ENCODE results near the gene CH25H. TPM values are rescaled to one million over a fixed set of nuclear protein-coding genes. Genes with fewer than 3 reads are reported as not detected.
"Not testable (repeated sequence)": the region's sequence is repeated elsewhere in the genome, so short reads cannot be mapped to it uniquely, and the experiment has no call there.

The CH25H gene
- total and polyA plus RNA-seq, 2 donors = 1.1 to 3.8 TPM

DNA sequence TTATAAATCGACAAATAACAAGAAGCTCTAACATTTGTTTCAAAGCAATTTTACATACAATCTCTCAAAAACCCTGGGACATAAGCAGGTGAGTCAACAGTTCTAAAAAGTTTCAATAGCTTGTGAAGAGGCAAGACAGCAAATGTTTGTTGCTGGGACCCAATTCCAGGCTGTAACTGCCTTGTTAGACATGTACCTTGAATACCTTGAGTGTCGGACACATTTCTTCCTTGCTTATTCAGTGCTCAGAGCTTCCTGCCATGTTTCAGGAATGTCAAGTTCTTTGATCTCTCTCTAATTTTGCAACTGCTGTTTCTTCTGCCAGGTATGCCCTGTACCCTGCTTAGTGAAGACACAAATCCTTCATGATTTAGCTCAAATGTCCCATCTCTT lies 5.1 kb downstream of the CH25H start:
- no peak for DNase-seq (ENCODE audit: extremely low spot score)
- Histone ChIP-seq H3K4me1 (ENCODE audit: insufficient read depth) (no peaks in the 10 kb centered on the region), H3K36me3 (ENCODE audit: insufficient read depth) (no peaks in the 10 kb centered on the region), H3K27ac (ENCODE audit: low read depth) (no peak overlapping the region), H3K4me3 (ENCODE audit: low read depth, low read length) (no peak overlapping the region)
- WGBS = 78% methylated on average over 2 of the region's 2 CpGs

- no peak for DNase-seq (ENCODE audit: extremely low spot score)
- Histone ChIP-seq H3K4me3 (ENCODE audit: low read depth, low read length) (no peak overlapping the region), H3K4me1 (ENCODE audit: insufficient read depth) (no peaks in the 10 kb centered on the region), H3K36me3 (ENCODE audit: insufficient read depth) (no peaks in the 10 kb centered on the region), H3K27ac (ENCODE audit: low read depth) (no peak overlapping the region)
- 75% methylated on average over 7 of the region's 7 CpGs for WGBS
Observed at GRCh38 chr10:89201345-89202032, 5.6 kb downstream of the CH25H start.

- WGBS = 67% methylated on average over 4 of the region's 4 CpGs
- DNase-seq (ENCODE audit: extremely low spot score) = no peak
- H3K4me1 ChIP-seq (ENCODE audit: insufficient read depth) = no peaks in the 10 kb centered on the region
- H3K4me3 ChIP-seq (ENCODE audit: low read depth, low read length) = no peak overlapping the region
- no peak overlapping the region for H3K27ac ChIP-seq (ENCODE audit: low read depth)
- no peaks in the 10 kb centered on the region for H3K36me3 ChIP-seq (ENCODE audit: insufficient read depth)
Observed at GRCh38 chr10:89197473-89197872, 9.6 kb downstream of the CH25H start.

DNA sequence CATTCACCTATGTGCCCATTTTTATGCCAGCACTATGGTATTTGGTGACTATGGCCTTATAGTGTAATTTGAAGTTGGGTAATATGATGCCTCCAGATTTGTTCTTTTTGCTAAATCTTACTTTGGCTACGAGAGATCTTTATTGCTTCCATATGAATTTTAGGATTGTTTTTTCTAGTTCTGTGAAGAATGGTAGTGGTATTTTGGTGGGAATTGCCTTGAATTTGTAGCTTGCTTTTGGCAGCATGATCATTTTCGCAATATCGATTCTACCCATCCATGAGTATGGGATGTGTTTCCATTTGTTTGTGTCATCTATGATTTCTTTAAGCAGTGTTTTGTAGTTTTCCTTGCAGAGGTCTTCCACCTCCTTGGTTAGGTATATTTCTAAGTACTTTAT lies 15.8 kb downstream of the CH25H start:
- WGBS = 96% methylated on average over 3 of the region's 3 CpGs
- H3K4me1 ChIP-seq (ENCODE audit: insufficient read depth); H3K36me3 ChIP-seq (ENCODE audit: insufficient read depth); H3K4me3 ChIP-seq (ENCODE audit: low read depth, low read length); DNase-seq (ENCODE audit: extremely low spot score); H3K27ac ChIP-seq (ENCODE audit: low read depth): not testable (repeated sequence)

GRCh38 chr10:89189211-89189734 lies 17.8 kb downstream of the CH25H start:
- H3K36me3 ChIP-seq (ENCODE audit: insufficient read depth) = no peaks in the 10 kb centered on the region
- H3K27ac ChIP-seq (ENCODE audit: low read depth) = no peak overlapping the region
- 88% methylated on average over 2 of the region's 2 CpGs for WGBS
- H3K4me3 ChIP-seq (ENCODE audit: low read depth, low read length) = no peak overlapping the region
- no peak for DNase-seq (ENCODE audit: extremely low spot score)
- no peaks in the 10 kb centered on the region for H3K4me1 ChIP-seq (ENCODE audit: insufficient read depth)

DNA sequence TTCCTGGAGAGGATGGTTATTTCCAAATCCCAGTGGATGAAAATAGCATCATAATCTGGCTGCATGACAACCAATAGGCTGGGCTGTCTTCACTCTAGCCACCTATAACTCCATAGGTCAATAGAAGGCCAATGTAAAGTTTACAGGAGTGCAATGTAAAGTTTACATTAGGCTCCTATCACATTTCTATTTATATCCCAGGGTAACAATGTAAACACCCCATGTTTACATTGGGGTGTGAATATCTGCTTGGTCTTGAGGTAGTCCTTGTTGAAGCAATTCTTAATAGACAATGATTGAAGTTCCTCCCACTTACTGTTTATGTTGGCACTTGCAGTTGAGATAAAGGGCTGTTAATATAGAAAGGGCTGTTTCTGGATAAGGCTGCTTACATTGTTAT lies 21.5 kb downstream of the CH25H start:
- Histone ChIP-seq H3K4me3 (ENCODE audit: low read depth, low read length) (no peak overlapping the region), H3K4me1 (ENCODE audit: insufficient read depth) (no peaks in the 10 kb centered on the region), H3K36me3 (ENCODE audit: insufficient read depth) (no peaks in the 10 kb centered on the region), H3K27ac (ENCODE audit: low read depth) (no peak overlapping the region)
- DNase-seq (ENCODE audit: extremely low spot score) = no peak

DNA sequence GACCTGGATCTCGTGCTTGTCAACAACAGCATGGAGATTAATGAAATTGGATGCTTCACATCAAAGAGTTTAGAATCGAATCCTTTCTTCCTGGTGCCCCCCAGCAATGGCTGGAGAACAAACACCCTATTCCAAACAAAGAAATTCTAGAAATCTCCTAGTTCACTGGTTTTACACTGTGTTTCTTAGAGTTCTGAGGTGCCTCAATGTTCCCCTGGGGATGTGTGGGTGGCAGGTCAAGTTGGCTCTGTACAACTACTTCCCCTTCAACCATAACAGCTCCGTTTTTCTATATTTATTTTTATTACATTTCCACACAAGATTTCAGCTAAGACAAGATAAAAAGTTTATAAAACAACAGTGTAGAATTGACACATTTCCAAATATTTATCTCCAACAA lies 22.5 kb downstream of the CH25H start:
- no peaks in the 10 kb centered on the region for H3K4me1 ChIP-seq (ENCODE audit: insufficient read depth)
- no peak for DNase-seq (ENCODE audit: extremely low spot score)
- 60% methylated on average over 3 of the region's 3 CpGs for WGBS
- H3K27ac ChIP-seq (ENCODE audit: low read depth) = no peak overlapping the region
- H3K4me3 ChIP-seq (ENCODE audit: low read depth, low read length) = no peak overlapping the region
- no peaks in the 10 kb centered on the region for H3K36me3 ChIP-seq (ENCODE audit: insufficient read depth)

DNA sequence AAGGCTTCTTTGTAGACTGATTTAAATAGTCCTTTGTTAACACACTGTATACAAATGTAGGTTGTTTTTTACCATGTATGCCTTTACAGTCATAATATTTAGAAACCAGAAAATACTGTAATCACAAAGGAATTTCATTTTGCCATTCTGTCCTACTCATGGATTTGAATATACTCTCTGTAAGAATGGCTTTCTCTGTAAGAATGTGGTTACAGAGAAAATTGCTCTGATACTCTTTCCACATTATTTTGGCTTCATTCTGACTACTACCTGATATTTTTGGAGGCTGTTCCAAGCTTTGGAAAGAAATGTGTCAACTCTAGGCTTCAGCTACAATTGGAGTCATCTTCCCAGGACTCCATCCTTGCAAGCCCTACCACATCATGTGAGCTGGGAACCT lies 23.5 kb downstream of the CH25H start:
- DNase-seq (ENCODE audit: extremely low spot score) = no peak
- H3K27ac ChIP-seq (ENCODE audit: low read depth) = no peak overlapping the region

GRCh38 chr10:89182894-89183293 lies 24.2 kb downstream of the CH25H start:
- no peak overlapping the region for H3K27ac ChIP-seq (ENCODE audit: low read depth)
- WGBS = 91% methylated on average over 2 of the region's 2 CpGs
- no peaks in the 10 kb centered on the region for H3K36me3 ChIP-seq (ENCODE audit: insufficient read depth)
- H3K4me3 ChIP-seq (ENCODE audit: low read depth, low read length) = no peak overlapping the region
- no peak for DNase-seq (ENCODE audit: extremely low spot score)
- H3K4me1 ChIP-seq (ENCODE audit: insufficient read depth) = no peaks in the 10 kb centered on the region

More for the DNA sequence above, 23.5 kb downstream of the CH25H start:
- H3K36me3 ChIP-seq (ENCODE audit: insufficient read depth) = no peaks in the 10 kb centered on the region
- H3K4me1 ChIP-seq (ENCODE audit: insufficient read depth) = no peaks in the 10 kb centered on the region
- H3K4me3 ChIP-seq (ENCODE audit: low read depth, low read length) = no peak overlapping the region

GRCh38 chr10:89175816-89176215 lies 31.3 kb downstream of the CH25H start:
- H3K4me1 ChIP-seq (ENCODE audit: insufficient read depth) = no peaks in the 10 kb centered on the region
- no peak overlapping the region for H3K27ac ChIP-seq (ENCODE audit: low read depth)
- H3K36me3 ChIP-seq (ENCODE audit: insufficient read depth) = no peaks in the 10 kb centered on the region
- H3K4me3 ChIP-seq (ENCODE audit: low read depth, low read length) = no peak overlapping the region
- DNase-seq (ENCODE audit: extremely low spot score) = no peak

GRCh38 chr10:89173075-89173474 lies 34.0 kb downstream of the CH25H start:
- Histone ChIP-seq H3K36me3 (ENCODE audit: insufficient read depth) (no peaks in the 10 kb centered on the region), H3K4me3 (ENCODE audit: low read depth, low read length) (no peak overlapping the region), H3K4me1 (ENCODE audit: insufficient read depth) (no peaks in the 10 kb centered on the region), H3K27ac (ENCODE audit: low read depth) (no peak overlapping the region)
- no peak for DNase-seq (ENCODE audit: extremely low spot score)

DNA sequence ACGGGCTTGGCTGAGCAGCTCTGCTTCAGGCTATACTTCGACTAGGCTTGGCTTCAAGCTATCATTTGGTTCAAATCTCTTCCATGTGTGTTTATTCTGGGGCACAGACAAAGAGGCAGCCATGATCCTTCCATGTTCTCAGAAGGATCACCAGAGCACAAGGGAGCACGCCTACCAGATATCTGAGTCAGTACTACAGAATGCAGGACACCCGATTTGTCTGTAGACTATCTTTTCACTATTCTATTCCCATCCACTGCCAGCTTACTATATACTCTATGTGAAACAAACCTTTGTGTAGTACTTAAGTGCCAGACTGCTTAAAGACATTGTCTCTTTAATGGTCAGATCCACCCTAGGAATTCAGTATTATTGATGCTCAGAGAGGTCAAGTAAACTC lies 35.1 kb downstream of the CH25H start:
- no peak overlapping the region for H3K4me3 ChIP-seq (ENCODE audit: low read depth, low read length)
- no peak for DNase-seq (ENCODE audit: extremely low spot score)
- H3K4me1 ChIP-seq (ENCODE audit: insufficient read depth) = no peaks in the 10 kb centered on the region
- H3K27ac ChIP-seq (ENCODE audit: low read depth) = no peak overlapping the region
- no peaks in the 10 kb centered on the region for H3K36me3 ChIP-seq (ENCODE audit: insufficient read depth)
- WGBS = 83% methylated on average over 4 of the region's 4 CpGs

DNA sequence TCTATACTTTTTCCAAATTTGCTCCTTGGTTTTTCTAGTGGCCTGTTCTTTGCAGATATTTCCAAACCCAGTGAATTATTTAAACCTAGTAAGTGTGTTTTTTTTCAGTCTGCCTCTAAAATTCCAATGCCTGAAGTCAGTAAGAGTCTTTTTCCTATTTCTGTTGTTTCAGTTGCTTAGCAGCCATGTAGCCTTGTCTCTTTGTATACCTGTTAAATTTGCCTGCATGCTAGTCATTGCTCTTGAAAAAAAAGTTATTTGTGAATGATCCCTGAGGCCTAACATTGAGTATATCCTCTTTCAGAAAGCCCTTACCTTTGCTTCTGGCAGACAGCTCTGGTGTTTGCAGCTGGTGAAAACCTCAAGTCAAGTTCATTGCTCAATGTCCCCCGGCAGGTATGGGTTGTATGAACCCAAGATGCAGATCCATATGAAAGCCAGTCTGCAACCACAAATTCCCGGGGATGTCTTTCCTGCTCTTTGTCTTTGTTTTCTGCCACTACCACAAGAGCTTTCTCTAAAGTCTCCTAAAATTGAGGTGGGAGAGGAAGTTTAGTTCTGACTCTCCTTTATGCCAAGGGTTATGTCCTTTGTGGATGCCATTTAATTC lies 35.7 kb downstream of the CH25H start:
- no peaks in the 10 kb centered on the region for H3K36me3 ChIP-seq (ENCODE audit: insufficient read depth)
- no peaks in the 10 kb centered on the region for H3K4me1 ChIP-seq (ENCODE audit: insufficient read depth)
- DNase-seq (ENCODE audit: extremely low spot score) = no peak
- H3K4me3 ChIP-seq (ENCODE audit: low read depth, low read length) = no peak overlapping the region
- whole genome bisulfite sequencing = 69% methylated on average over 2 of the region's 2 CpGs
- no peak overlapping the region for H3K27ac ChIP-seq (ENCODE audit: low read depth)

GRCh38 chr10:89168354-89168900 lies 38.7 kb downstream of the CH25H start:
- not testable (repeated sequence) for H3K4me3 ChIP-seq (ENCODE audit: low read depth, low read length); H3K36me3 ChIP-seq (ENCODE audit: insufficient read depth); DNase-seq (ENCODE audit: extremely low spot score); H3K4me1 ChIP-seq (ENCODE audit: insufficient read depth); H3K27ac ChIP-seq (ENCODE audit: low read depth)
- WGBS = 79% methylated on average over 9 of the region's 9 CpGs

Measured in urinary bladder (tissue), 4 donors.